Measurements from ENCODE around the gene C13orf42.
A peak's percentile ranks its signal among the peaks of the same experiment; 100 is the strongest.

Gene C13orf42

GRCh38 chr13:51111174-51111573, at the start of gene C13orf42:
Gene C13orf42 (minus strand): TSS chr13:51111274. CDS start chr13:51111209, 65 bp downstream.
- DNase-seq (ENCODE audit: low spot score), result no peak

GRCh38 chr13:51158880-51159518, 47.9 kb upstream of the C13orf42 start:
- DNase-seq (ENCODE audit: low spot score), result no peak

DNA sequence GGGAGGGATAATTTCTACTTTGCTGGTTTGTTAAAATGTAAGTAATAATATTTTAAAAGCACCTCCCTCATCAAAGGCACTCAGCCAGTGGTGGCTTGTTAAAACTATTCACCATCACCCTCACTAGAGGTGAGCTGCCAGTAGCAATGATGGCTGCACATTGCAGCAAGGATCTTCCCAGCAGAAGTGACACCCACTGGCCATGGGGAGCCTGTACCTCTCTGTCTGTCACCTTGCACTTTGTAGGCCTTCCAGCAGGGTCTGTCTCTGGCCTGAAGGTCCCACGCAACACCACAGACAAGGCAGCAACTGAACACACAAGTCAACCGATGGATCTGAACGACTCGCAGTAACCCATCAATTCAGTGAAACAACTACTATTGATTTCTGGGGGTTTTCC, 47.3 kb upstream of the C13orf42 start:
- no peak for DNase-seq (ENCODE audit: low spot score)

GRCh38 chr13:51156648-51157047, 45.6 kb upstream of the C13orf42 start:
- DNase-seq (ENCODE audit: low spot score), result no peak

DNA sequence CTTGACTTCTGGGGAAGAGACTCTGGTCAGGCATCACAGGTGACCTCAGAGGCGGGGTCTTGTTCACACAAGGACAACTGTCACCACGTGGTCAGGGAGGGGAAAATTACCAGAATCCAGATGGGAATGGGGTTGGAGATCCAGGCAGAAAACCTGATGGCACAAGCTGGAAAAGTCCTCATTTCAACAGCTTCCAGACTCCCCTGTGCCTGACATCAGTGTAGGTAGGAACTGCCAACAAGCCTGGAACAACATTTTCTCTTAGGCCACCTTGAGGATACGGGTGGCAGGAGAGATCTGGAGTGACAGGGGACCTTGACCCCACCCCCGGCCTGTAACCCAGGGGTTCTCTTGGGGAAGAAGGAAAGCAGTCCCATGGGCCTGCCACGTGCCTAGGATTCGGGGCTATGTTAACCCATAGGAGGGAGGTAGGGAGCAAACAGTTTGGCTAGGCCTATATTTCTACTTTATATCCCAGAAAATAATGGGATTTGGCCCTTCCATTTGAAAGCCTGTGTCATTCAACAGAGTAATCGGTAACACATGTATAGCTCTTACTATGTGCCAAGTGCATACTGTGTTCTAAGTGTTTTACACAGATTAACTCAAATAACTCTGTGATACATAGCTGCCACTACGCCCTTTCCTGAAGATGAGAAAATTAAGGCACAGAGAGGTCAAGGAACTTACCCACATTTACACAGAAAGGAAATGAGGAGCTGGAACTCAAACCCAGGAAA, 44.9 kb upstream of the C13orf42 start:
- DNase-seq (ENCODE audit: low spot score), result no peak

DNA sequence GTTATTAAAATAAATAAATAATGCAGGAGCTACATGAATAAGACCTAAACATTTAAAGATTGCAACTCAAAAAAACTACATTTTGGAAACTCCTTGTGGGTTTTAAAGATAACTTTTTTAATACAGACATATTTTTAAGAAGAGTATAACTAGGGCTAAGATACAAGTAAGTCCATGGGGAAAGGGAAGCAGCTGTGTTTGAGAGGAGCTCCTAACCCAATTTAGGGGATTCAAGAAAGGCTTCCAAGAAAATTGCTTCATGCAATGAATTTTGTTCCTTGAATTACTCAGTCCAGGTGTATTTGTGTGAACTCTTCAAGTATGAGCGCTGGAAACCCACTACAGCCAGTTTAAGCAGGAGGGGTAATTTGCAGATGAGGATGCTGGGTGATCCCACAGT, 44.1 kb upstream of the C13orf42 start:
- no peak for DNase-seq (ENCODE audit: low spot score)

GRCh38 chr13:51154029-51154555, 43.0 kb upstream of the C13orf42 start:
- DNase-seq (ENCODE audit: low spot score), result no peak

- no peak for DNase-seq (ENCODE audit: low spot score)
These were observed 42.5 kb upstream of the C13orf42 start for GRCh38 chr13:51153527-51153926.

GRCh38 chr13:51152701-51153100, 41.6 kb upstream of the C13orf42 start:
- DNase-seq (ENCODE audit: low spot score), result no peak

- DNase-seq (ENCODE audit: low spot score), result no peak
These were observed 40.4 kb upstream of the C13orf42 start for GRCh38 chr13:51151463-51151862.

DNA sequence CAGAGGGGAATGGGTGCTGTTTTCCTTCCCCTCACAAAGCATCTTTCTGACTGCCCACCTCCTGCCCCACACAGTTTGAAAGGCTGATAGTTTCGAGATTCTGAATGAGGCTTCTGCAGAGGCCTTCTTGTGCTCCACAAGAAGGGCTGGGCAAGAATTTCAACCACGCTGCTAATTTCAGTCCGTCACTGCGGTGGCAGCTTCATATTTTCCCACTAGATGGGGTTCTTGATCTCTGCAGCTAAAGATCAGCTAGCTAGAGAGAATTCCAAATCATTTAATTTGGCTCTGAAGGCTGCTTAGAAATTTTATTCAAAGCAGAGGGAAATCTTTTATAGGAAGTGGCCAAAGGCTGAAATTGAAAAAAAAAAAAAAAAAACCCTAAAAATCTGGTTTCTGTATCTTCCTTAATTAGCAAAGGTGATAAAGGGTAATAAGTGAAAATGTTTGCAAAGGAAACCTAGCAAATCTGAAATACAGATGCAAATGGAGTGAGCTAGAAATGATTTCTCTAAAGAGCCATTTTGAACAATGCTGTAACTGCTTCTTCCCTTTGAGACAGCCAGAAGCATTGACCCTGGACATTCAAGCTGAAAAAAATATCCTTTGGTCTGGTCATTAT, 38.0 kb upstream of the C13orf42 start:
- no peak for DNase-seq (ENCODE audit: low spot score)

DNA sequence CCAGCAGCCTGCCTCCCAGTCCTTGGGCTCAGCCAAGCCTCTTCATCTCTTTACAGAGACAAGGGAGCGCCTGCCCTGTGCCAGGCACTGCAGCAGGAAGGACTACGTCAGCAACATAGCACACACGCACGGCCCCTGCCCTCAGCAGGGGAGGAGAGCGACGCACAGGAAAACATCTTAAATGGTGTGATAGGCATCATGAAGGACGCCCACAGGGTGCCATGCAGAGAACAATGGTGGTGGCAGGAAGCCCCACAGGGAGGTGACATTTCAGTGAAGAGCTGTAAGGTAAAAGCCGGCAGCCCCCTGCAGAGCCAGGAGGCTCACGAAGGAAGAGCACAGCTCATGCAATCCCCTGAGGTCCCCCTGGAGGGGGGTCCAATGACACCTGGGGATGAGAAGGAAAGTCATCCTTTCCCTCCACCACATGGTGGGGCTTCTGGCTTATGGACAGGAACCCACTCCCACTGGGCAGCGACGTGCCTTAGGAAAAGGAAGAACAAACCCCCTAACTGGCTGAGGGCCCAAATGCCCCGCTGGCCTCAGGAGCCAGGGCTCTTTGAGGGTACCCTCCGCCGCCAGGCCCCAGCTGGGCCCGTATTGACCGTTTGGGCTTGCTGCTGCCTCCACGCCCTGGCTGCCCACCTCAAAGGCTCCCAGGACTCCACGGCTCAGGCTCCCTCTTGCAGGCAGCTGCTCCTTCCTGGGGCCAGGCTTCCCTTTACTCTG, 37.3 kb upstream of the C13orf42 start:
- DNase-seq (ENCODE audit: low spot score), result no peak

- no peak for DNase-seq (ENCODE audit: low spot score)
These were observed 36.7 kb upstream of the C13orf42 start for GRCh38 chr13:51147732-51148131.

GRCh38 chr13:51146667-51147066, 35.6 kb upstream of the C13orf42 start:
- no peak for DNase-seq (ENCODE audit: low spot score)

DNA sequence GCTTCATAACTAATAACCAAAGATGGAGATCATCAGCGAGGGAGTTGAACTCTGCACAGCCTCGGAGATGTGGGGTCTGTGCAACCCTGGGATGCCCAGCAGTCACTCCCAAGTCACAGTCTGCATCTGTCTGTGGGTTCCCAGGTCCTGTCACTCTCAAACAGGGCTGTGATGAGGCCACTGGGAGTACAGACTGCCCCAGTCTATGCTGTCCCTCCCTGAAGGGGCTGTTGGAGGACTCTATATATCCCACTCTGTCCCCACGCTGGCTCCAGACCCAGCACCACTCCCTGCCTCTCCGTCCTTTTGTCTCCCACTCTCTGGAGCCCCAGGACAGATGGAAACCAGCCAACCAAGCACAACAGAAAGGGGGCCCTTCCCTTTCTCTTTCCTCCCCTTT, 26.2 kb upstream of the C13orf42 start:
- DNase-seq (ENCODE audit: low spot score), result no peak

DNA sequence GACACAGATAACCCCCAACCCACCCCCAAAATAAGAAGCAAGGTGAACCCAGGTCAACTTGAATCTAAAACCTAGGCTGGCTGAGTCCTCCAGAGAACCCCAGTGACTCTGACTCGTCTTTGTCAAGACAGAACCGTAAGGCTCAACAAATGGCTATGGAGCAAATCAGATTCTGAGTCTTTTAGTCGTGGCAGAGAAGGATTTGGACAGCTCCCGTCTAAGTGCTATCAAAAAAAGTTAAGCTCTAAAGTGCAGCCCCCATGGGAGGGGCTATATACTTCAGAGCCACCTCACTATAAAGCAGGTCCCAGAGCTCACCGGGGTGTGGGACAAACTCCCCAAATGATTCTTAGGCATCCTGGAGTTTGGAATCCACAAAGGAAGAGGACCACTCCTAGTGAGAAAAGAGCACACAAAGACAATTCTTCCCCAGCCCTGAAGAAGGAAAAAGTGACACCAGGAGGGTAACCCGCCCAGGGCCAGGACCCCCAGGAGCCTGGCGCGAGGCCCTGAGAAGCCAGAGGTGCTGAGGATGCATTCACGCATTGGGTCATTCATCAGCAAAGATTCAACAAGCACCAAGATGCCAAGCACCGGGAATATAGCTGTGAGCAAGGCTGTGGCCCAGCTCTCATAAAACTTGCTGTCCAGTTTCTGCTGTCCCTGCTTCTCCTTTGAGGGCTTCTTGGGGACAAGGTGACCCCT, 25.4 kb upstream of the C13orf42 start:
- DNase-seq (ENCODE audit: low spot score), result no peak

- DNase-seq (ENCODE audit: low spot score), result no peak
These were observed 23.8 kb upstream of the C13orf42 start for GRCh38 chr13:51134763-51135365.

DNA sequence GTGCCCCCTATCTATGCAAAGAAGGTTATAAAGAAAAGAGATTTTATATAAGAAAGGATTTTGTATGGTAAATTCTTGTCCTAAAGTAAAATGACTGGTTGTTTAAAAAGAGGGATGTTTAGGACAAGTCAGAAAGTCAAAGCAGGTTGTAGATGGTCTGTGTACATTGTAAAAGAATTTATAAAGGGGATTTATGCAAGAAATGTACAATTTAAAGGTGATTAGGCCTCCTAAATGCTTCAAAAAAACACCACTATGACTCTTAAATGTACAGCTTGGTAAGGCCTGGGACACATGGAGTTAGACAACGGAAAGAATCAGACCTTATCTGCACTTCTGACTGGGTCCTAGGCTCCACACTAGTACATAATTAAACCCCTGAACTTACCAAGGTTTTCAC, 19.3 kb upstream of the C13orf42 start:
- DNase-seq (ENCODE audit: low spot score), result no peak

GRCh38 chr13:51125495-51126226, 14.6 kb upstream of the C13orf42 start:
- peak; percentile 28 for DNase-seq (ENCODE audit: low spot score)

DNA sequence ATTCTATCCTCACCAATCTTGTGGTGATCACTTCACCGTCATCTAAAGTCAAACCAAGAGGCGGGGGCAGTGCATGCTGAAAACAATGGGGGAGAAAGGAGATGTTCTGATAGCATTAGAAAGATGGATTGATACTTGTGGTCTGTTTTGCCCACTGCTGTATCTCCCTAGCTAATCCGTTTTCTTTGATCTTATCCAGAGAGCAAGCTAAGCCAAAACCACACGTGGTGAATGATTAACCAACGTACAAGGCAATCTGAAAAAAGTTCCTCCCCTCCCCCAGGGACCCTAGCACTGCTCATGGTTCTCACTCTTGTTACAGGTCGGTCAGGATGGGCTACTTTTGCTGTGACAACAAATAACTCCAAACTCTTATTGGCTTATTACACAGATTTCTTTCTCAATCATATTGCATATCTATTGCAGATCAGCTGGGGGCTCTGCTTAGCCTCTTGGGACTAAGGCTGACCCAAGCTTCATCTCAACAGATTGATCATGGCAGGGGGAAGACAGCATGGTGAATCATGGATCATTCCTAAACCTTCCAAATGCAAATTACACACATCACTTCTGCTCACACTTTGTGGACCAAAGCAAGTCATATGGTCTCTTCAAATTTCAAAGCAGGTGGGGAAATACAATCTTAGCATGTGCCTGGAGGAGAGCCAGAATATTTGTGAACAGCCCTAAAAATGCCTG, 11.9 kb upstream of the C13orf42 start:
- no peak for DNase-seq (ENCODE audit: low spot score)

Data from CD4-positive, alpha-beta T cell treated with Interleukin-2 at 100 ng/mL for 4 hours (primary cell).